Fibroblast of pulmonary artery (primary cell): ENCODE results near the gene OBI1.

Experiments
- DNase-seq: peaks from one replicate; pipeline ENCODE4 v3.0.0-alpha.2; 2010; ENCODE audit warnings: low read depth
- H3K4me3 ChIP-seq: replicated peaks from 2 replicates; pipeline ENCODE4 v1.5.1; 2011; ENCODE audit warnings: low read depth, mild to moderate bottlenecking, control low read depth, low read length, moderate library complexity
- TF ChIP-seq, protein P1 (sequence below): IDR thresholded peaks from 2 replicates; pipeline ENCODE4 v1.5.1; 2011; ENCODE audit warnings: mild to moderate bottlenecking, control low read depth, low read length, inconsistent platforms; ENCODE audit errors: missing control alignments

OBI1 gene

DNA sequence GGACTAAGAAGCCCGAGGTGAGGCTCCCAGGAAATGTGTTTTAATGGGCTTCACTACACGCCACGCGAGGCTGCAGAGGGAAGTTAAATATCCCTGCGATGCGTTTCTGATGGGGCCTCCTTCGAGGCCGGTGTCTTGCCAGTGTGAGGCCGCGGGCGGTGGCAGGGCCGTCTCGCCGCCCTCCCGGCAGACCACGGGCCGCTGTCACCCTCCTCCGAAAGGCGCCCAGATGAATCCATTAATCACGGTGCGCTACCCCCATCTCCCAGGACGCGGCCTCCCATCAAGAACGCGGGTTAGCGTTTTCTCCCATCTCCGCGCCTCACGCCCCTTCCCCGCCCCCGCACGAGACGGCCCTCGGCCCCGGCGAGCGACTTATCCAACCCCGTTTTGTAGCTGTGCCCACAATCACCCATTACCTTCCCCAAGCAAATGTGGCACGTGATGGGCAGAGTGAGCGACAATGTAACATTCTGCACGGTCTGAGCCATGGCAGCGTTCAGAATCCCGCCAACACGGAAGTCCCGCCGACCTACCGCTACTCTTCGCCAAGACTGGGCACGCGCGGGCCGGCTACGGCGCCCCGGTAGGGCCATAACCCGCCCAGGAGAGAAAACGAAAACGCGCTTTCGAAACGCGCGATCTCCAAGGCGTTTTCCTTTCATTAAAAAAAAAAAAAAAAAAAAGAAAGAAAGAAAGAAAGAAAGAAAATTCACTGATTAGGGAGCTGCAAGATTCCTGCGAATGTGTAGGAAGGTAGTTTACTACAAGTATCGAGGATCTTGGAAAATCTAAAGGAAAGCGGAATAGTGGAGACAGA, at the start of gene OBI1:
OBI1 (minus strand) TSS at position 526 of the 820 bp plus-strand sequence; CDS start at position 491, 35 bp downstream.
- TF ChIP-seq, protein P1, sequence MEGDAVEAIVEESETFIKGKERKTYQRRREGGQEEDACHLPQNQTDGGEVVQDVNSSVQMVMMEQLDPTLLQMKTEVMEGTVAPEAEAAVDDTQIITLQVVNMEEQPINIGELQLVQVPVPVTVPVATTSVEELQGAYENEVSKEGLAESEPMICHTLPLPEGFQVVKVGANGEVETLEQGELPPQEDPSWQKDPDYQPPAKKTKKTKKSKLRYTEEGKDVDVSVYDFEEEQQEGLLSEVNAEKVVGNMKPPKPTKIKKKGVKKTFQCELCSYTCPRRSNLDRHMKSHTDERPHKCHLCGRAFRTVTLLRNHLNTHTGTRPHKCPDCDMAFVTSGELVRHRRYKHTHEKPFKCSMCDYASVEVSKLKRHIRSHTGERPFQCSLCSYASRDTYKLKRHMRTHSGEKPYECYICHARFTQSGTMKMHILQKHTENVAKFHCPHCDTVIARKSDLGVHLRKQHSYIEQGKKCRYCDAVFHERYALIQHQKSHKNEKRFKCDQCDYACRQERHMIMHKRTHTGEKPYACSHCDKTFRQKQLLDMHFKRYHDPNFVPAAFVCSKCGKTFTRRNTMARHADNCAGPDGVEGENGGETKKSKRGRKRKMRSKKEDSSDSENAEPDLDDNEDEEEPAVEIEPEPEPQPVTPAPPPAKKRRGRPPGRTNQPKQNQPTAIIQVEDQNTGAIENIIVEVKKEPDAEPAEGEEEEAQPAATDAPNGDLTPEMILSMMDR, result no peak
- H3K4me3 ChIP-seq, result peak within 1 kb of the TSS; percentile 91
- peak; percentile 92 for DNase-seq

GRCh38 chr13:78701383-78701782, 42.4 kb upstream of the OBI1 start:
- DNase-seq, result peak; percentile 53
- no peak overlapping the region for H3K4me3 ChIP-seq
- TF ChIP-seq, protein P1, result no peak

- DNase-seq, result peak; percentile 59
- TF ChIP-seq, protein P1, result no peak
- no peak overlapping the region for H3K4me3 ChIP-seq
Observed at GRCh38 chr13:78700121-78700910, 41.4 kb upstream of the OBI1 start.

DNA sequence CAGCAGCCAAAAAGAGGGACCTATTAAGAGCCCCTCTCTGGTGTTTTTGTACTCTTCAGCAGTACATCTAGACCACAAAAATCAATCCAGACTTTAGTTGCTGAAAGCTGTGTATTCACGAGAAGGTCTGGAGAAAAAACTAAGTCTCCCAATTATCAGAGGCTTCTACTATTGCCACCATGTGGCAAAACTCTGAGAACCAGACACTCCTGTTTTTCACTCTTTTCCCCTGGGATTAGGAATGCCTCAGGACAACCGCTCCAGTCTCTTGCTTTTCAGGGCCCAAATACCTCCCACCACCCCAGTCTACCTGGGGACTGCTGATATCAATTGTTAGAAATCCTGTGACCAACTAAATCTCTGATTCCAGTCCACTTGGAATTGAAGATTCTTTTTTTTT, 30.1 kb upstream of the OBI1 start:
- H3K4me3 ChIP-seq, result no peak overlapping the region
- TF ChIP-seq, protein P1, result no peak
- no peak for DNase-seq

DNA sequence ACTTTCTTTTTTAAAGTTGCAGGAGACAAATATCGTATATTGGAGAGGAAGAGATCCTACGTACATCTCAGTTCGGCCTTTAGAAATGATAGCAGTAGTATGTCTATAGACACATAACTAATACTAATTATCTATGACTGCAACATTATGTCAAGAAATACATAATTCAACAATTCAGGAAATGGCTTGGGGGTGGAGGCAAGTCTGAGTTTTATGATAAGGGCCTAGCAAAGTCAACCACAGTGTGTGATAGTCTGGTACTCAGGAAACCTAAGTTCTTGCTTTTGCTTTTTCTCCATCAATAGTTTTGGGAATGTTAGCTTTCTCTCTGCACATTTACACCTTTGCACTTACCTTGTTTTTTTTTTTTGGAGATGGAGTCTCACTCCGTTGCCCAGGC, 27.5 kb upstream of the OBI1 start:
- no peak for DNase-seq
- H3K4me3 ChIP-seq, result no peak overlapping the region
- TF ChIP-seq, protein P1, result no peak

DNA sequence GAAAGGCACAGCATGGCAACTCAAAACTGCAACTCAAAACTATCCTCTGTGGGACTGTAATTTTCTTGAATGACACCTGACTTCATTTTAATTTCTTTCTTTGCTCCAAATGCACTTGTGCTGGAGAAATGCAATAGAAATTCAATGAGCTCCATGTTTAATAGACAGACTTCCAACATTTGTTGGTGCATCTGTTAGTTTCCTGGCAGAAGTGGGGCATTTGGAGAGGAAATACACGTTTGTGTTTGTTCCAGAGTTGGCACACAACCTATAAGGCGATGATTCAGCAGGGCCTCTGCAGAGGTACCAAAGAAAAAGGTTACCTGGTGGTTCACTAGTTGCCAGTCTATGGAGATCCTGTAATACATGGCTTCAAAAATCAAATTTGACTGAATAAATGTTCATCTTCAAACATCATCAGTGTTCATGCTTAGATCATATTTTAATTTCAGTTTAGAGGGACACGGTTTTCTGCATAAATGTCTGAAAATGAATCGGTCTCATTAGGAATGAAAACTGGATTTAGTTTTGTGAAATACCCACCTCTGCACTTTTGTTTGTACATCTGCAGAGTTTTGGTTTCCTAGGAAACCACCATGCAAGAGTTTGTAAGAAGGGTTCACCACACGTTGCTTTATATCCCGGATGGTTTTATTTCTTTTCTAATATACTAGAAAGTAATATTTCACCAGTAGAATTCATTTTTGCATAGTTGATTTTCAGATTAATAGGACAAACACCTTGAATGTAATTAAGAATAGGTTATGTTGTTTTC, 21.8 kb upstream of the OBI1 start:
- no peak for DNase-seq
- TF ChIP-seq, protein P1, result no peak
- H3K4me3 ChIP-seq, result no peak overlapping the region
